Activated T-helper 1 cell treated with anti-CD3 and anti-CD28 coated beads, Interleukin-2, amount 50 U/mL, for 16 hours (primary cell): Measurements from ENCODE around the gene TBC1D9.

Experiments used
- DNase-seq, 2 donors: peaks; one replicate each; pipeline ENCODE4 v3.0.0-alpha.2; 2020; ENCODE audit warnings: low read depth in 1 of 2, low spot score in 1 of 2

The TBC1D9 gene

GRCh38 chr4:140622333-140622958 lies 133.7 kb downstream of the TBC1D9 start:
- no peak for DNase-seq

- DNase-seq: no peak
These were observed 135.0 kb downstream of the TBC1D9 start for GRCh38 chr4:140621161-140621560.

- DNase-seq: no peak
These were observed 138.5 kb downstream of the TBC1D9 start for GRCh38 chr4:140617499-140618248.

DNA sequence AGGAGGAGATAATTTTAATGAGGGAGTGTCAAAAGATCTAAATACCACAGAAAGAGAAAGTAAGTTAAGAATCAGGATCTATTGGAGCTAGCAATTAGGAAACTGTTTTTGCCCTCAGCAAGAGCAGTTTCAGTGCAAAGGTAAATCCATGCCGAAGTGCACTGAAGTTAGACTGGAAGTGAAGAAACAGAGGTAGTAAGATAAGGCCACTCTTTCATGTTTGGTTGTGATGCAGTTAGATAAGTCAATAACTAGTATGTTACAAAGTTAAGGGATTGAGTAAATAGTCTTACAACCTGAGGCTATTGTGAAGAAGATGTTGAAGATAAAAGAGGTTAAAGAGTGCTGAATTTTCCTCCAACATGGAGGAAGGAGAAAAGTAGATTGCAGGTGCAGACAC lies 140.7 kb downstream of the TBC1D9 start:
- DNase-seq: no peak

- DNase-seq: no peak
These were observed 143.8 kb downstream of the TBC1D9 start for GRCh38 chr4:140612357-140612756.

- no peak for DNase-seq
These were observed 144.3 kb downstream of the TBC1D9 start for GRCh38 chr4:140611854-140612253.

GRCh38 chr4:140609548-140610425 lies 146.4 kb downstream of the TBC1D9 start:
- no peak for DNase-seq

GRCh38 chr4:140607852-140608251 lies 148.3 kb downstream of the TBC1D9 start:
- no peak for DNase-seq

GRCh38 chr4:140604544-140604943 lies 151.6 kb downstream of the TBC1D9 start:
- no peak for DNase-seq

GRCh38 chr4:140603286-140603685 lies 152.9 kb downstream of the TBC1D9 start:
- no peak for DNase-seq

- DNase-seq: no peak
These were observed 153.5 kb downstream of the TBC1D9 start for GRCh38 chr4:140602714-140603113.

- DNase-seq: no peak
These were observed 155.8 kb downstream of the TBC1D9 start for GRCh38 chr4:140600408-140600807.

- DNase-seq: no peak
These were observed 161.1 kb downstream of the TBC1D9 start for GRCh38 chr4:140595065-140595464.

- no peak for DNase-seq
These were observed 171.7 kb downstream of the TBC1D9 start for GRCh38 chr4:140584439-140584838.

DNA sequence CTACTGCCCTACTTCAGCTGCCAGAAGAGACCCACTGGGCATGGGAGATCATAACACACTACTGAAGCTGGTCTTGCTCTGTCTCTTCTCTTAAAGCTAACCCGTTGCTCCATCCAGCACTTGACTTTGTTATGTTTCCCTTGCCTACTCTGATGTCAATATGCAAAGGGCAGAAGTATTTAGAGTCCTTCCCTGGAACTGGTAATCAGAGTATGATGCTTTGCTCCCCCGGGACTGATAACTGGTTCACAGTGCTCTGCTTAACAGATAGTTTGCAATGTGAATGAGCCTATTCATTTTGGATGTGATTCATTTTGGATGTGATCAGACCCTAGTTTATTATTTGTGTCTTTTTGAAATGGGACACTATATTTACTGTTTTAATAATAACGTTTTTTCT lies 175.1 kb downstream of the TBC1D9 start:
- no peak for DNase-seq

DNA sequence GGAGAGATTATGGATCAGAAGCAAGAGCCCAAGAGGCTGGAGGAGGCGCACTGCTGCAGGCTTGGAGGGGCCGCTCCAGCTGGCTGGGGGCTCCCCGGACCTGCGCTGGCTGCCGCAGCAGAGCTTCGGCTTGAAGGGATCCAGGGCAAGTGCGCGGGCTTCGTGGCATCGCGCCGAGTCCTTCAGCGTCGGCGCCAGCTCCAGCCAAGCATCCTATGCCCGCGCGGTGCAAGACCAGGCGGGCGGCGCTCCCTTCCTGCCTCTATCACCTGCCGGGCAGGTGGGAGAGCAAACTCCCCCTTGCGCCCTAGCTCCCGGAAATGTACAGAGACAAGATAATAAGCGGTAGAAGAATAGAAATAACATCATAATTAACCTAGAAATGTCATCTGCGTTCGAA lies 176.9 kb downstream of the TBC1D9 start:
- DNase-seq: no peak

DNA sequence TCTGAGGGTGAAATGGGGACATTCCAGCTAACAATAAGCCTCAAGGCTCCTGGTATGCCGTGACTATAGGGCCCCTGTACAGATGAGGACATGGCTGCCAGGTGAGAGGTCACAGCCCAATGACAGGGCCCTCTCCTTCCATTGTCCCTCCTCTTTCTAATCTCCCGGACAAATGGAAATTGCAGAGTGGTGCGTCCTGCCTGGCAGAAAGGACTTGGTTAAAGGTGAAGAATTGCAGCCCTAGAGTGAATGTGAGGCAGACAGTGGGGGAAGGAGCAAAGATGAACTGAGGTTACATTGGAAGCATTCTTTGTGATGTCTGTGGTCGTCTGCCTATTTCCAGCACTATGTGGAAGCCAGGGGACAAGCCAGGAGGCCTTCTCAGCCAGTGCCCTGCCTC lies 180.7 kb downstream of the TBC1D9 start:
- DNase-seq: no peak

DNA sequence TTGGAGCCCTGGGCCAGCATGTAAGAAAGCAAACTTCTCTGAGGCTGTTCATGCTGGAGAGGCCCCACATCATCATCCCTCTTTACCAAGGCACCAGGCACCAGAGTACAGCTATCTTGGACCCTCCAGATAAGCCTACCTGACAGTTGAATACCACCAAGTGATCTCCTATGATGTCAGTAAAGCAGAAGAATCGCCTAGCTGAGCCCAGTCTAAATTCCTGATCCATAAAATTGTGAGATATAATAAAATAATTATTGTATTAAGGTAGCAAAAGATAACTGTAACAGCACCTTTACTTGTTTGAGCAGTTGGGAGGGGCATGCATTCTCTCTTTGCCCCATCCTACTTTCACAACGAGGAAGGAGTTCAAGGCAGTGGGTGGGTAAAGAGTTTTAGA lies 184.6 kb downstream of the TBC1D9 start:
- DNase-seq: no peak
